ENCODE data around the gene KMO. TPM values are rescaled to one million over a fixed set of nuclear protein-coding genes. Genes with fewer than 3 reads are reported as not detected.

The KMO gene
- total RNA-seq, 1 donor from 2014 or later: not detected

DNA sequence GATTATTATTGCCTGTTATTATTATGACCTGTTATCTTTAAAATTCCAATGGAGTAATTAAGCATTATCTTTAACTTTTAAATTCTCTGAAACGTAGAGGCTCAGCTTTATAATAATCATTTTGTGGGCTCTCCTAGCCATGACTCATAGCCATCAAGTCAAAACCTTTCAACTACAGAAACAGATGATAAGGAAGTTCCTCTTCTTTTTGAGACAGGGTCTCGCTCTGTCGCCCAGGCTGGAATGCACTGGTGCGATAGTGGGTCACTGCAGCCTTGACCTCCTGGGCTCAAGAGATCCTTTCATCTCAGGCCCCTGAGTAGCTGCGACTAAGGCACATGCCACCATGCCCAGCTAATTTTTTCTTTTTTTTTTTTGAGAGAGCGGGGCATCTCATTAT is 64.5 kb downstream of the KMO start:
- no peaks in the 10 kb centered on the region for H3K36me3 ChIP-seq
- no peak overlapping the region for H3K27ac ChIP-seq
- Mint-ChIP-seq H3K27me3 (ENCODE audit: insufficient read depth, low read depth) (peaks cover 2% of the 10 kb centered on the region), H3K27ac (no peak overlapping the region), H3K9me3 (no peaks in the 10 kb centered on the region), H3K4me1 (no peaks in the 10 kb centered on the region), H3K4me3 (no peak overlapping the region), H3K36me3 (peaks cover 30% of the 10 kb centered on the region)
- H3K9ac ChIP-seq: no peak overlapping the region
- H3K27me3 ChIP-seq: no peaks in the 10 kb centered on the region
- no peak overlapping the region for H3K4me2 ChIP-seq
- no peaks in the 10 kb centered on the region for H3K4me1 ChIP-seq
- no peaks in the 10 kb centered on the region for H4K20me1 ChIP-seq (ENCODE audit: low read depth)
- H3F3A ChIP-seq (ENCODE audit: low read depth): no peaks in the 10 kb centered on the region
- DNase-seq (ENCODE audit: low spot score): no peak
- no peaks in the 10 kb centered on the region for H3K79me2 ChIP-seq (ENCODE audit: low read depth)
- TF ChIP-seq EZH2 (IDR thresholded peaks at IDR 0.05): no peak
- TF ChIP-seq, protein P1, sequence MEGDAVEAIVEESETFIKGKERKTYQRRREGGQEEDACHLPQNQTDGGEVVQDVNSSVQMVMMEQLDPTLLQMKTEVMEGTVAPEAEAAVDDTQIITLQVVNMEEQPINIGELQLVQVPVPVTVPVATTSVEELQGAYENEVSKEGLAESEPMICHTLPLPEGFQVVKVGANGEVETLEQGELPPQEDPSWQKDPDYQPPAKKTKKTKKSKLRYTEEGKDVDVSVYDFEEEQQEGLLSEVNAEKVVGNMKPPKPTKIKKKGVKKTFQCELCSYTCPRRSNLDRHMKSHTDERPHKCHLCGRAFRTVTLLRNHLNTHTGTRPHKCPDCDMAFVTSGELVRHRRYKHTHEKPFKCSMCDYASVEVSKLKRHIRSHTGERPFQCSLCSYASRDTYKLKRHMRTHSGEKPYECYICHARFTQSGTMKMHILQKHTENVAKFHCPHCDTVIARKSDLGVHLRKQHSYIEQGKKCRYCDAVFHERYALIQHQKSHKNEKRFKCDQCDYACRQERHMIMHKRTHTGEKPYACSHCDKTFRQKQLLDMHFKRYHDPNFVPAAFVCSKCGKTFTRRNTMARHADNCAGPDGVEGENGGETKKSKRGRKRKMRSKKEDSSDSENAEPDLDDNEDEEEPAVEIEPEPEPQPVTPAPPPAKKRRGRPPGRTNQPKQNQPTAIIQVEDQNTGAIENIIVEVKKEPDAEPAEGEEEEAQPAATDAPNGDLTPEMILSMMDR (IDR thresholded peaks at IDR 0.05): no peak
- no peak for TF ChIP-seq EZH2phosphoT487 (IDR thresholded peaks at IDR 0.05)
- no peaks in the 10 kb centered on the region for H3K9me3 ChIP-seq (ENCODE audit: low read depth)
- H3K4me3 ChIP-seq: no peak overlapping the region
- no peak overlapping the region for H2AFZ ChIP-seq (replicated peaks)

DNA sequence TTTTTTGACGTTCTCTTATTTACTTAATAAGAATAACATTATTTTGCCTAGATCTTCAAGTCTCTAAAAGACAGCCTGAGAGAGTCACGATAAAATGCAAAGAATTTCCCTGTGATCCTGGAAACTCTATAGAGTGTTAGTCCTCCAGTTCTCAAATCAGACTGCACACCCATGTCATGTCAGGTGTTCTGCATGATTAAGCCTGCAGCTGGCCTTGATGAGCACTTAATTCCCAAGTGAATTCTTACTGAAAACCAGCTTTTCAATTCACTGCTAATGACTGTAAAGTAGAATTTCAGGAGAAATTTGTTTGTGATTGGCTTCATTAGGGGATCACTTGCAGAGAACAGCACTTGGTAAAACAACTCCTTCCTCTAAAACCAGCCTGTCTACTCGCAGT is 66.1 kb downstream of the KMO start:
- Histone ChIP-seq H3K4me1 (peaks cover 6% of the 10 kb centered on the region), H3K27me3 (no peaks in the 10 kb centered on the region), H2AFZ (replicated peaks) (no peak overlapping the region), H4K20me1 (ENCODE audit: low read depth) (no peaks in the 10 kb centered on the region), H3K9ac (no peak overlapping the region), H3K4me3 (no peak overlapping the region), H3K4me2 (no peak overlapping the region), H3K27ac (no peak overlapping the region), H3K36me3 (no peaks in the 10 kb centered on the region), H3K9me3 (ENCODE audit: low read depth) (no peaks in the 10 kb centered on the region), H3K79me2 (ENCODE audit: low read depth) (no peaks in the 10 kb centered on the region), H3F3A (ENCODE audit: low read depth) (no peaks in the 10 kb centered on the region)
- no peak for DNase-seq (ENCODE audit: low spot score)
- peaks cover 43% of the 10 kb centered on the region for H3K36me3 Mint-ChIP-seq
- TF ChIP-seq EZH2phosphoT487 (IDR thresholded peaks at IDR 0.05) (no peak), EZH2 (IDR thresholded peaks at IDR 0.05) (no peak)
- TF ChIP-seq, protein P1 (IDR thresholded peaks at IDR 0.05): no peak
- no peaks in the 10 kb centered on the region for H3K4me1 Mint-ChIP-seq
- peaks cover 2% of the 10 kb centered on the region for H3K27me3 Mint-ChIP-seq (ENCODE audit: insufficient read depth, low read depth)
- no peak overlapping the region for H3K4me3 Mint-ChIP-seq
- no peaks in the 10 kb centered on the region for H3K9me3 Mint-ChIP-seq
- H3K27ac Mint-ChIP-seq: no peak overlapping the region

- Histone ChIP-seq H3F3A (ENCODE audit: low read depth) (no peaks in the 10 kb centered on the region), H3K27ac (no peak overlapping the region), H3K4me1 (peaks cover 6% of the 10 kb centered on the region), H3K9me3 (ENCODE audit: low read depth) (no peaks in the 10 kb centered on the region), H3K79me2 (ENCODE audit: low read depth) (no peaks in the 10 kb centered on the region), H3K4me2 (no peak overlapping the region), H4K20me1 (ENCODE audit: low read depth) (peaks cover 2% of the 10 kb centered on the region), H3K4me3 (no peak overlapping the region), H2AFZ (replicated peaks) (no peak overlapping the region), H3K9ac (no peak overlapping the region), H3K36me3 (no peaks in the 10 kb centered on the region), H3K27me3 (no peaks in the 10 kb centered on the region)
- Mint-ChIP-seq H3K27me3 (ENCODE audit: insufficient read depth, low read depth) (peaks cover 2% of the 10 kb centered on the region), H3K9me3 (no peaks in the 10 kb centered on the region), H3K4me1 (no peaks in the 10 kb centered on the region), H3K36me3 (peaks cover 40% of the 10 kb centered on the region), H3K4me3 (no peak overlapping the region), H3K27ac (no peak overlapping the region)
- DNase-seq (ENCODE audit: low spot score): no peak
- TF ChIP-seq EZH2 (IDR thresholded peaks at IDR 0.05) (no peak), EZH2phosphoT487 (IDR thresholded peaks at IDR 0.05) (no peak)
- TF ChIP-seq, protein P1 (IDR thresholded peaks at IDR 0.05): no peak
Measured at GRCh38 chr1:241600496-241600901, 68.3 kb downstream of the KMO start.

Data from neural progenitor cell (in vitro differentiated cells).